T-helper 2 cell treated with Interferon-gamma antibody and Interleukin-4, amounts not matched to agents 5 μg/mL and 100 μg/mL, for 36 hours (primary cell): ENCODE results near the gene MSLN.

ENCODE experiments used
- DNase-seq: peaks from one replicate; pipeline ENCODE4 v3.0.0; 2021; ENCODE audit warnings: low spot score
- H3K27ac Mint-ChIP-seq: one replicate; pipeline ENCODE4 v1.8.0; 2021; ENCODE audit warnings: mild to moderate bottlenecking, mixed read lengths
- H3K27me3 Mint-ChIP-seq: one replicate; pipeline ENCODE4 v1.8.0; 2021; ENCODE audit warnings: low read depth, mixed read lengths
- H3K36me3 Mint-ChIP-seq: one replicate; pipeline ENCODE4 v1.8.0; 2021; ENCODE audit warnings: low read depth, mixed read lengths
- H3K4me1 Mint-ChIP-seq: one replicate; pipeline ENCODE4 v1.8.0; 2021; ENCODE audit warnings: low read depth, mixed read lengths
- H3K4me3 Mint-ChIP-seq: one replicate; pipeline ENCODE4 v1.8.0; 2022; ENCODE audit warnings: mild to moderate bottlenecking, moderate library complexity, mixed read lengths
- H3K9me3 Mint-ChIP-seq: one replicate; pipeline ENCODE4 v1.8.0; 2021; ENCODE audit warnings: mixed read lengths

Gene MSLN

GRCh38 chr16:788399-789126, 28.0 kb downstream of the MSLN start, which contains the start of gene CHTF18:
TSS of gene CHTF18 (plus strand) at chr16:788620. CDS start at chr16:788685, 65 bp downstream.
- DNase-seq: peak; percentile 93
- Mint-ChIP-seq H3K27me3 (no peaks in the 10 kb centered on the region), H3K4me3 (peak within 1 kb of the TSS; percentile 89), H3K27ac (peak within 1 kb of the TSS; percentile 79), H3K4me1 (peaks cover 3% of the 10 kb centered on the region), H3K36me3 (peaks cover 15% of the 10 kb centered on the region), H3K9me3 (no peaks in the 10 kb centered on the region)

- Mint-ChIP-seq H3K36me3 (peaks cover 15% of the 10 kb centered on the region), H3K9me3 (no peaks in the 10 kb centered on the region), H3K27ac (no peak overlapping the region), H3K4me3 (peak overlapping the region; percentile 46), H3K4me1 (peaks cover 3% of the 10 kb centered on the region), H3K27me3 (no peaks in the 10 kb centered on the region)
- DNase-seq: no peak
Measured at GRCh38 chr16:789191-789850, 28.8 kb downstream of the MSLN start.

GRCh38 chr16:790086-790485, 29.6 kb downstream of the MSLN start:
- no peaks in the 10 kb centered on the region for H3K27me3 Mint-ChIP-seq
- peaks cover 11% of the 10 kb centered on the region for H3K36me3 Mint-ChIP-seq
- DNase-seq: no peak
- H3K27ac Mint-ChIP-seq: peak overlapping the region; percentile 71
- peak overlapping the region; percentile 64 for H3K4me3 Mint-ChIP-seq
- no peaks in the 10 kb centered on the region for H3K9me3 Mint-ChIP-seq
- H3K4me1 Mint-ChIP-seq: peaks cover 3% of the 10 kb centered on the region

- no peaks in the 10 kb centered on the region for H3K9me3 Mint-ChIP-seq
- DNase-seq: no peak
- H3K27me3 Mint-ChIP-seq: no peaks in the 10 kb centered on the region
- no peak overlapping the region for H3K4me3 Mint-ChIP-seq
- no peak overlapping the region for H3K27ac Mint-ChIP-seq
- peaks cover 11% of the 10 kb centered on the region for H3K36me3 Mint-ChIP-seq
- H3K4me1 Mint-ChIP-seq: peaks cover 3% of the 10 kb centered on the region
Measured at GRCh38 chr16:791131-791530, 30.6 kb downstream of the MSLN start.

- H3K9me3 Mint-ChIP-seq: no peaks in the 10 kb centered on the region
- no peak overlapping the region for H3K27ac Mint-ChIP-seq
- no peak overlapping the region for H3K4me3 Mint-ChIP-seq
- H3K4me1 Mint-ChIP-seq: peaks cover 3% of the 10 kb centered on the region
- DNase-seq: no peak
- H3K36me3 Mint-ChIP-seq: peaks cover 16% of the 10 kb centered on the region
- H3K27me3 Mint-ChIP-seq: no peaks in the 10 kb centered on the region
Measured at GRCh38 chr16:792221-792995, 31.9 kb downstream of the MSLN start.

- Mint-ChIP-seq H3K27me3 (no peaks in the 10 kb centered on the region), H3K36me3 (peaks cover 21% of the 10 kb centered on the region), H3K4me1 (peaks cover 3% of the 10 kb centered on the region), H3K4me3 (no peak overlapping the region), H3K9me3 (no peaks in the 10 kb centered on the region), H3K27ac (no peak overlapping the region)
- DNase-seq: no peak
Measured at GRCh38 chr16:793414-793813, 32.9 kb downstream of the MSLN start.

GRCh38 chr16:794091-794822, 33.7 kb downstream of the MSLN start:
- Mint-ChIP-seq H3K4me1 (peaks cover 3% of the 10 kb centered on the region), H3K36me3 (peaks cover 22% of the 10 kb centered on the region), H3K4me3 (no peak overlapping the region), H3K9me3 (no peaks in the 10 kb centered on the region), H3K27ac (no peak overlapping the region), H3K27me3 (no peaks in the 10 kb centered on the region)
- DNase-seq: no peak

- Mint-ChIP-seq H3K27ac (no peak overlapping the region), H3K4me3 (no peak overlapping the region), H3K9me3 (no peaks in the 10 kb centered on the region), H3K27me3 (no peaks in the 10 kb centered on the region), H3K4me1 (peaks cover under 1% of the 10 kb centered on the region), H3K36me3 (peaks cover 22% of the 10 kb centered on the region)
- DNase-seq: no peak
Measured at GRCh38 chr16:794853-795466, 34.4 kb downstream of the MSLN start.

- H3K9me3 Mint-ChIP-seq: no peaks in the 10 kb centered on the region
- peaks cover 22% of the 10 kb centered on the region for H3K36me3 Mint-ChIP-seq
- H3K27ac Mint-ChIP-seq: no peak overlapping the region
Measured at GRCh38 chr16:795580-796229, 35.2 kb downstream of the MSLN start.

GRCh38 chr16:796296-797119, 36.0 kb downstream of the MSLN start:
- peaks cover 6% of the 10 kb centered on the region for H3K27me3 Mint-ChIP-seq
- no peaks in the 10 kb centered on the region for H3K4me1 Mint-ChIP-seq
- no peak for DNase-seq
- no peaks in the 10 kb centered on the region for H3K9me3 Mint-ChIP-seq
- H3K27ac Mint-ChIP-seq: no peak overlapping the region
- H3K36me3 Mint-ChIP-seq: peaks cover 16% of the 10 kb centered on the region
- H3K4me3 Mint-ChIP-seq: no peak overlapping the region

More at GRCh38 chr16:795580-796229, 35.2 kb downstream of the MSLN start:
- Mint-ChIP-seq H3K4me3 (no peak overlapping the region), H3K4me1 (no peaks in the 10 kb centered on the region), H3K27me3 (no peaks in the 10 kb centered on the region)
- DNase-seq: no peak

GRCh38 chr16:797120-797420, 36.5 kb downstream of the MSLN start:
- Mint-ChIP-seq H3K9me3 (no peaks in the 10 kb centered on the region), H3K36me3 (peaks cover 12% of the 10 kb centered on the region), H3K4me3 (no peak overlapping the region), H3K4me1 (no peaks in the 10 kb centered on the region), H3K27ac (no peak overlapping the region), H3K27me3 (peaks cover 6% of the 10 kb centered on the region)
- DNase-seq: no peak

GRCh38 chr16:797686-798085, 37.2 kb downstream of the MSLN start:
- Mint-ChIP-seq H3K36me3 (peaks cover 12% of the 10 kb centered on the region), H3K4me1 (no peaks in the 10 kb centered on the region), H3K4me3 (no peak overlapping the region), H3K9me3 (no peaks in the 10 kb centered on the region), H3K27me3 (peaks cover 6% of the 10 kb centered on the region), H3K27ac (no peak overlapping the region)
- no peak for DNase-seq
